Measurements from ENCODE around the gene DCUN1D1.

GRCh38 chr3:182964179-182964578 lies 16.2 kb downstream of the DCUN1D1 start:
- TF ChIP-seq CTCF (IDR thresholded peaks at IDR 0.05), result no peak
- no peak for TF ChIP-seq EP300 (IDR thresholded peaks at IDR 0.05)
- no peak for TF ChIP-seq POLR2A (IDR thresholded peaks at IDR 0.05)
- TF ChIP-seq POLR2AphosphoS5 (IDR thresholded peaks at IDR 0.05), result no peak
